Astrocyte (in vitro differentiated cells and primary cell): ENCODE data around the gene STXBP1. TPM values are rescaled to one million over a fixed set of nuclear protein-coding genes. Genes with fewer than 3 reads are reported as not detected.

Experiments
- DNase-seq: peaks from one replicate; pipeline ENCODE4 v3.0.0-alpha.2; 2010; ENCODE audit warnings: low read depth
- FAIRE-seq: peaks from 2 replicates; lab custom pipeline; 2011; peaks lifted over from hg19 to GRCh38; lab: Jason Lieb, UNC
- H2AFZ ChIP-seq: 2 replicates; pipeline ENCODE4 v1.6.0; 2012; ENCODE audit warnings: low read depth, low read length, inconsistent platforms
- H3K27ac ChIP-seq: 2 replicates; pipeline ENCODE4 v1.5.1; 2011; ENCODE audit warnings: low read depth, low read length, inconsistent platforms
- H3K27me3 ChIP-seq: 2 replicates; pipeline ENCODE4 v1.6.0; 2011; ENCODE audit warnings: low read length, inconsistent platforms; ENCODE audit not compliant: insufficient read depth
- H3K36me3 ChIP-seq: 2 replicates; pipeline ENCODE4 v1.5.1; 2011; ENCODE audit warnings: low read length, inconsistent platforms; ENCODE audit not compliant: insufficient read depth
- H3K4me1 ChIP-seq: 2 replicates; pipeline ENCODE4 v1.5.1; 2011; ENCODE audit warnings: low read length, inconsistent platforms; ENCODE audit not compliant: insufficient read depth
- H3K4me2 ChIP-seq: 2 replicates; pipeline ENCODE4 v1.6.0; 2012; ENCODE audit warnings: low read length, inconsistent platforms
- H3K4me3 ChIP-seq: 2 replicates; pipeline ENCODE4 v1.5.1; 2011; ENCODE audit warnings: low read depth, mild to moderate bottlenecking, low read length, inconsistent platforms; ENCODE audit not compliant: insufficient read depth
- H3K79me2 ChIP-seq: 2 replicates; pipeline ENCODE4 v1.6.0; 2012; ENCODE audit warnings: mild to moderate bottlenecking, low read length, inconsistent platforms; ENCODE audit not compliant: insufficient read depth
- H3K9ac ChIP-seq: 2 replicates; pipeline ENCODE4 v1.6.0; 2012; ENCODE audit warnings: mild to moderate bottlenecking, low read length, inconsistent platforms
- H3K9me3 ChIP-seq: 2 replicates; pipeline ENCODE4 v1.5.1; 2012; ENCODE audit warnings: low read depth, mild to moderate bottlenecking, low read length, inconsistent platforms; ENCODE audit not compliant: insufficient read depth
- H4K20me1 ChIP-seq: 2 replicates; pipeline ENCODE4 v1.6.0; 2012; ENCODE audit warnings: low read length, inconsistent platforms; ENCODE audit not compliant: insufficient read depth
- H3K27ac Mint-ChIP-seq: one replicate; pipeline ENCODE4 v1.8.0; 2021; ENCODE audit warnings: mild to moderate bottlenecking, mixed read lengths; ENCODE audit not compliant: unreplicated experiment
- H3K27me3 Mint-ChIP-seq: one replicate; pipeline ENCODE4 v1.8.0; 2021; ENCODE audit warnings: low read depth, mixed read lengths; ENCODE audit not compliant: unreplicated experiment
- H3K36me3 Mint-ChIP-seq: one replicate; pipeline ENCODE4 v1.8.0; 2021; ENCODE audit warnings: low read depth, mixed read lengths; ENCODE audit not compliant: unreplicated experiment
- H3K4me1 Mint-ChIP-seq: one replicate; pipeline ENCODE4 v1.8.0; 2021; ENCODE audit warnings: low read depth, mixed read lengths; ENCODE audit not compliant: unreplicated experiment
- H3K4me3 Mint-ChIP-seq: one replicate; pipeline ENCODE4 v1.8.0; 2021; ENCODE audit warnings: mild to moderate bottlenecking, moderate library complexity, mixed read lengths; ENCODE audit not compliant: unreplicated experiment
- H3K9me3 Mint-ChIP-seq: one replicate; pipeline ENCODE4 v1.8.0; 2021; ENCODE audit warnings: mild to moderate bottlenecking, mixed read lengths; ENCODE audit not compliant: unreplicated experiment
- EZH2 ChIP-seq: IDR thresholded peaks from 2 replicates; pipeline ENCODE4 v1.6.1; 2012; ENCODE audit warnings: mild to moderate bottlenecking, low read length, inconsistent platforms; ENCODE audit not compliant: insufficient read depth
- total RNA-seq: library from RNA; stranded (reverse); gene quantifications from 2 replicates; pipeline ENCODE4 v1.2.1, GENCODE V29; 2021
- TF ChIP-seq, protein P1 (sequence below): IDR thresholded peaks from 2 replicates; pipeline ENCODE4 v1.5.1; 2011; ENCODE audit warnings: low read depth, mild to moderate bottlenecking, inconsistent platforms, low read length, moderate library complexity; ENCODE audit not compliant: insufficient read depth

Gene STXBP1
- total RNA-seq, 1 donor from 2014 or later, result 39.6 TPM

DNA sequence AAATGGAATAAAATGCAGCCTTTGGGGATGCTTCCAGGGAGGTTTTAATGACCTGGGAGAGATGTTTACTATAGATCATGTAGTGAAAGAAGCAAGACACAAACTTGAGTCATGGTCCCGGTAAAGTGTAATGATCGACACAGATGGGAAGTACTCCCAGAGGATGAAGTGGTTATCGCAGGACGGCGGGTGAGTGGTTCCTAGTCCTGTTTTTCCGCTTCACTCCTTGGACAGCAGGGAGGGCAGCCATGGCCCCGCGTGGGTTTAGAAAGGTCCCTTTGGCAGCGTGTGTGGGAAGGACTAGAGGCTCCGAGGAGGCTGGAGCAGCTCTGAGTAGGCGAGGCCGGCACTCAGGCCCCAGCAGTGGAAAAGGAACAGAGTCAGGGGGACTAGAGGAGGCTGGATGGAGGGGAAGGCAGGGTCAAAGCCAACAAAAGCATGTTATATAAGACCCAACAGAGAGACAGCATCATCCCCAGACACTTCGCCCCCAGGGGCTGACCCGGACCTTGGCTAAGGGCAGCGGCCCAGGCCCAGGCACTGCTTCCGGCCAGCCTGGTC is 49.2 kb upstream of the STXBP1 start:
- Histone ChIP-seq H3K4me2 (peak overlapping the region; percentile 66), H3K4me1 (peaks cover 75% of the 10 kb centered on the region), H3K4me3 (peak overlapping the region; percentile 19), H3K79me2 (peaks cover 96% of the 10 kb centered on the region), H3K27me3 (no peaks in the 10 kb centered on the region), H3K9ac (peak overlapping the region; percentile 64), H3K9me3 (no peaks in the 10 kb centered on the region), H4K20me1 (peaks cover 91% of the 10 kb centered on the region), H2AFZ (no peak overlapping the region), H3K36me3 (peaks cover 22% of the 10 kb centered on the region), H3K27ac (peak overlapping the region; percentile 91)
- TF ChIP-seq, protein P1, sequence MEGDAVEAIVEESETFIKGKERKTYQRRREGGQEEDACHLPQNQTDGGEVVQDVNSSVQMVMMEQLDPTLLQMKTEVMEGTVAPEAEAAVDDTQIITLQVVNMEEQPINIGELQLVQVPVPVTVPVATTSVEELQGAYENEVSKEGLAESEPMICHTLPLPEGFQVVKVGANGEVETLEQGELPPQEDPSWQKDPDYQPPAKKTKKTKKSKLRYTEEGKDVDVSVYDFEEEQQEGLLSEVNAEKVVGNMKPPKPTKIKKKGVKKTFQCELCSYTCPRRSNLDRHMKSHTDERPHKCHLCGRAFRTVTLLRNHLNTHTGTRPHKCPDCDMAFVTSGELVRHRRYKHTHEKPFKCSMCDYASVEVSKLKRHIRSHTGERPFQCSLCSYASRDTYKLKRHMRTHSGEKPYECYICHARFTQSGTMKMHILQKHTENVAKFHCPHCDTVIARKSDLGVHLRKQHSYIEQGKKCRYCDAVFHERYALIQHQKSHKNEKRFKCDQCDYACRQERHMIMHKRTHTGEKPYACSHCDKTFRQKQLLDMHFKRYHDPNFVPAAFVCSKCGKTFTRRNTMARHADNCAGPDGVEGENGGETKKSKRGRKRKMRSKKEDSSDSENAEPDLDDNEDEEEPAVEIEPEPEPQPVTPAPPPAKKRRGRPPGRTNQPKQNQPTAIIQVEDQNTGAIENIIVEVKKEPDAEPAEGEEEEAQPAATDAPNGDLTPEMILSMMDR, result peak; percentile 30
- TF ChIP-seq EZH2, result no peak
- Mint-ChIP-seq H3K27ac (peak overlapping the region; percentile 89), H3K4me3 (peak overlapping the region; percentile 37), H3K36me3 (peaks cover 21% of the 10 kb centered on the region), H3K27me3 (no peaks in the 10 kb centered on the region), H3K9me3 (peaks cover 2% of the 10 kb centered on the region), H3K4me1 (peaks cover 61% of the 10 kb centered on the region)
- DNase-seq (peak; percentile 76), FAIRE-seq (peak; percentile 17)

DNA sequence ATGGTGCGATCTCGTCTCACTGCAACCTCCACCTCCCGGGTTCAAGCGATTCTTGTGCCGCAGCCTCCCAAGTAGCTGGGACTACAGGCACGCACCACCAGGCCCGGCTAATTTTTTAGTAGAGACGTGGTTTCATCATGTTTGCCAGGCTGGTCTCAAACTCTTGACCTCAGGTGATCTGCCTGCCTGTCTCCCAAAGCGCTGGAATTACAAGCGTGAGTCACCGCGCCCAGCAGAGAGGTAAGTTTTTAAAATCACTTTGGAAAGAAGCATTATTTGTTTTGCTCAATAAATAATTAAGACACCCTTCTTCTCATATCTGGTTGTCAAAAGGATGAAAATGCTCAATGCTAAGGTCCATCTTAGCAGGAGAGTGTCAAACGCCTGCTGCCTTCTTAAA is 48.5 kb upstream of the STXBP1 start:
- Histone ChIP-seq H3K9ac (peak overlapping the region; percentile 64), H3K27me3 (no peaks in the 10 kb centered on the region), H3K79me2 (peaks cover 96% of the 10 kb centered on the region), H2AFZ (no peak overlapping the region), H3K4me3 (no peak overlapping the region), H3K4me1 (peaks cover 68% of the 10 kb centered on the region), H3K27ac (no peak overlapping the region), H3K36me3 (peaks cover 22% of the 10 kb centered on the region), H4K20me1 (peaks cover 86% of the 10 kb centered on the region), H3K4me2 (peak overlapping the region; percentile 66), H3K9me3 (no peaks in the 10 kb centered on the region)
- no peak for TF ChIP-seq EZH2
- TF ChIP-seq, protein P1, result no peak
- Mint-ChIP-seq H3K27ac (no peak overlapping the region), H3K9me3 (peaks cover 2% of the 10 kb centered on the region), H3K27me3 (no peaks in the 10 kb centered on the region), H3K4me1 (peaks cover 54% of the 10 kb centered on the region), H3K36me3 (peaks cover 19% of the 10 kb centered on the region), H3K4me3 (no peak overlapping the region)
- FAIRE-seq (no peak), DNase-seq (no peak)

DNA sequence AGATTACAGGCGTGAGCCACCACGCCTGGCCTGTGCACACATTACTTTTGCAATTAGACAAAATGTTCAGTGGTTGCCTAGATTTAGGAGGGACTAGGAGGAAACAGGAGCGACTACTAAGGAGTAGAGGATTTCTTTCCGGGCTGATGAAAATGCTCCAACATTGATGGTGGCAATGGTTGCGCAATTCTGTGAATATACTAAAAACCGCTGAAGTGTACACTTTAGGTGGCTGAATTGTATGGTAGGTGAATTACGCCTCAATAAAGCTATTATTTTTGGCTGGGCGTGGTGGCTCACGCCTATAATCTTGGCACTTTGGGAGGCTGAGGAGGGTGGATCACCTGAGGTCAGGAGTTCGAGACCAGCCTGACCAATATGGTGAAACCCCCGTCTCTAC is 46.8 kb upstream of the STXBP1 start:
- DNase-seq (no peak), FAIRE-seq (no peak)
- peaks cover 18% of the 10 kb centered on the region for H3K36me3 ChIP-seq
- peaks cover 62% of the 10 kb centered on the region for H3K4me1 ChIP-seq
- H4K20me1 ChIP-seq, result peaks cover 70% of the 10 kb centered on the region
- Mint-ChIP-seq H3K9me3 (peaks cover 2% of the 10 kb centered on the region), H3K27ac (no peak overlapping the region), H3K4me3 (peak overlapping the region; percentile 35), H3K36me3 (peaks cover 13% of the 10 kb centered on the region), H3K27me3 (no peaks in the 10 kb centered on the region), H3K4me1 (peaks cover 44% of the 10 kb centered on the region)
- H3K27ac ChIP-seq, result no peak overlapping the region
- no peaks in the 10 kb centered on the region for H3K27me3 ChIP-seq
- no peak overlapping the region for H2AFZ ChIP-seq
- H3K9ac ChIP-seq, result no peak overlapping the region
- peak overlapping the region; percentile 19 for H3K4me2 ChIP-seq
- H3K4me3 ChIP-seq, result no peak overlapping the region
- TF ChIP-seq, protein P1, result no peak
- no peaks in the 10 kb centered on the region for H3K9me3 ChIP-seq
- H3K79me2 ChIP-seq, result peaks cover 82% of the 10 kb centered on the region
